Trophoblast cell (in vitro differentiated cells and primary cell): Measurements from ENCODE around the gene CORO6.

Experiments
- DNase-seq, 2 donors: peaks; one replicate each; pipeline ENCODE4 v3.0.0-alpha.2; 2016
- H2AFZ ChIP-seq: 2 replicates; pipeline ENCODE4 v1.6.1; 2013; ENCODE audit warnings: low read length, moderate library complexity, mild to moderate bottlenecking; ENCODE audit not compliant: insufficient read depth, poor library complexity
- H2AK5ac ChIP-seq: 2 replicates; pipeline ENCODE4 v1.6.1; 2013; ENCODE audit warnings: mild to moderate bottlenecking, low read length
- H2BK120ac ChIP-seq: 2 replicates; pipeline ENCODE4 v1.6.1; 2013; ENCODE audit warnings: low read length, mild to moderate bottlenecking, moderate library complexity; ENCODE audit not compliant: insufficient read depth, poor library complexity
- H2BK12ac ChIP-seq: 2 replicates; pipeline ENCODE4 v1.6.1; 2013; ENCODE audit warnings: mild to moderate bottlenecking, low read length, moderate library complexity
- H2BK5ac ChIP-seq: 2 replicates; pipeline ENCODE4 v1.6.1; 2013; ENCODE audit warnings: low read length, low read depth, moderate library complexity, mild to moderate bottlenecking; ENCODE audit not compliant: poor library complexity
- H3K14ac ChIP-seq: 2 replicates; pipeline ENCODE4 v1.6.1; 2013; ENCODE audit warnings: mild to moderate bottlenecking, low read length
- H3K18ac ChIP-seq: 2 replicates; pipeline ENCODE4 v1.6.1; 2013; ENCODE audit warnings: mild to moderate bottlenecking, low read length
- H3K23ac ChIP-seq: 2 replicates; pipeline ENCODE4 v1.6.1; 2013; ENCODE audit warnings: low read length
- H3K27ac ChIP-seq: 2 replicates; pipeline ENCODE4 v1.5.1; 2013; ENCODE audit warnings: low read depth, mild to moderate bottlenecking, inconsistent platforms, low read length, moderate library complexity
- H3K27me3 ChIP-seq: 2 replicates; pipeline ENCODE4 v1.6.1; 2013; ENCODE audit warnings: inconsistent platforms, mild to moderate bottlenecking, low read length, moderate library complexity; ENCODE audit not compliant: insufficient read depth
- H3K36me3 ChIP-seq, 2 experiments: 1 replicate in 1 of 2; 2 replicates in 1 of 2; pipeline ENCODE4 v1.6.1; 2013; ENCODE audit warnings: low read length in 2 of 2, mild to moderate bottlenecking in 2 of 2, moderate library complexity in 1 of 2; ENCODE audit not compliant: insufficient read depth in 2 of 2, control insufficient read depth in 1 of 2
- H3K4ac ChIP-seq: 2 replicates; pipeline ENCODE4 v1.6.1; 2013; ENCODE audit warnings: low read depth, mild to moderate bottlenecking, low read length, moderate library complexity
- H3K4me1 ChIP-seq, 2 experiments: 1 replicate in 1 of 2; 2 replicates in 1 of 2; pipeline ENCODE4 v1.6.1; 2013; ENCODE audit warnings: low read length in 2 of 2, mild to moderate bottlenecking in 2 of 2, moderate library complexity in 1 of 2; ENCODE audit not compliant: insufficient read depth in 2 of 2, control insufficient read depth in 1 of 2
- H3K4me2 ChIP-seq: 2 replicates; pipeline ENCODE4 v1.6.1; 2013; ENCODE audit warnings: inconsistent platforms, mild to moderate bottlenecking, low read length, moderate library complexity
- H3K4me3 ChIP-seq: 2 replicates; pipeline ENCODE4 v1.5.1; 2013; ENCODE audit warnings: mild to moderate bottlenecking, low read depth, low read length, inconsistent platforms
- H3K79me1 ChIP-seq: one replicate; pipeline ENCODE4 v1.6.1; 2013; ENCODE audit warnings: low read length
- H3K79me2 ChIP-seq: 2 replicates; pipeline ENCODE4 v1.6.1; 2013; ENCODE audit warnings: low read length, mild to moderate bottlenecking; ENCODE audit not compliant: control insufficient read depth, insufficient read depth, poor library complexity
- H3K9ac ChIP-seq: 2 replicates; pipeline ENCODE4 v1.6.1; 2013; ENCODE audit warnings: mild to moderate bottlenecking, low read length
- H3K9me3 ChIP-seq: 2 replicates; pipeline ENCODE4 v1.6.1; 2013; ENCODE audit warnings: low read depth, mild to moderate bottlenecking, control low read depth, inconsistent platforms, low read length; ENCODE audit not compliant: insufficient read depth
- H4K12ac ChIP-seq: 2 replicates; pipeline ENCODE4 v1.6.1; 2013; ENCODE audit warnings: low read depth, mild to moderate bottlenecking, low read length, moderate library complexity
- H4K8ac ChIP-seq: 2 replicates; pipeline ENCODE4 v1.6.1; 2013; ENCODE audit warnings: low read depth, mild to moderate bottlenecking, low read length, moderate library complexity
- H4K91ac ChIP-seq: one replicate; pipeline ENCODE4 v1.6.1; 2013; ENCODE audit warnings: low read depth, mild to moderate bottlenecking, low read length, moderate library complexity
- WGBS: extraction: QIAGEN DNeasy Blood & Tissue Kit; methylation state at CpG from one replicate; pipeline ENCODE4 v1.1.7; 2013; ENCODE audit warnings: missing lambda C conversion rate; ENCODE audit not compliant: insufficient read length, insufficient coverage; ENCODE audit errors: extremely low coverage; 5-methylcytosine and 5-hydroxymethylcytosine counted together

The CORO6 gene

GRCh38 chr17:29645515-29646051 lies 22.9 kb upstream of the CORO6 start:
- Histone ChIP-seq H4K91ac (no peak overlapping the region), H3K4me3 (no peak overlapping the region), H3K18ac (no peak overlapping the region), H3K27me3 (no peaks in the 10 kb centered on the region), H2AFZ (no peak overlapping the region), H3K27ac (no peak overlapping the region), H3K79me2 (no peaks in the 10 kb centered on the region), H3K9me3 (no peaks in the 10 kb centered on the region), H3K4me1 (peaks cover 3 to 8% of the 10 kb centered on the region in 2 experiments), H3K23ac (no peak overlapping the region), H3K79me1 (peaks cover 2% of the 10 kb centered on the region), H2BK12ac (no peak overlapping the region), H2BK120ac (no peak overlapping the region), H3K14ac (no peak overlapping the region), H2AK5ac (no peak overlapping the region), H4K8ac (no peak overlapping the region), H2BK5ac (no peak overlapping the region), H3K9ac (no peak overlapping the region), H4K12ac (no peak overlapping the region), H3K4ac (no peak overlapping the region), H3K4me2 (no peak overlapping the region), H3K36me3 (peaks cover 7 to 12% of the 10 kb centered on the region in 2 experiments)
- no CpG with 5 or more reads among the region's 5 CpGs for WGBS
- DNase-seq: peak in 1 of 2 donors; percentile 33

GRCh38 chr17:29643817-29644160 lies 21.1 kb upstream of the CORO6 start:
- no peak overlapping the region for H3K18ac ChIP-seq
- no peaks in the 10 kb centered on the region for H3K79me2 ChIP-seq
- H4K8ac ChIP-seq: no peak overlapping the region
- no peak overlapping the region for H3K4ac ChIP-seq
- H2BK12ac ChIP-seq: no peak overlapping the region
- H3K4me3 ChIP-seq: no peak overlapping the region
- no peaks in the 10 kb centered on the region for H3K9me3 ChIP-seq
- no peak overlapping the region for H3K4me2 ChIP-seq
- H3K36me3 ChIP-seq: peaks cover 4 to 10% of the 10 kb centered on the region in 2 experiments
- no peak overlapping the region for H2BK5ac ChIP-seq
- H3K4me1 ChIP-seq: peaks cover 5 to 8% of the 10 kb centered on the region in 2 experiments
- no peak for DNase-seq
- WGBS: no CpG with 5 or more reads among the region's 1 CpG
- no peak overlapping the region for H3K14ac ChIP-seq
- peak overlapping the region; percentile 27 for H3K27ac ChIP-seq
- no peak overlapping the region for H3K9ac ChIP-seq
- H3K23ac ChIP-seq: no peak overlapping the region
- H4K91ac ChIP-seq: no peak overlapping the region
- no peak overlapping the region for H2AK5ac ChIP-seq
- peaks cover 2% of the 10 kb centered on the region for H3K79me1 ChIP-seq
- H2AFZ ChIP-seq: no peak overlapping the region
- H4K12ac ChIP-seq: no peak overlapping the region
- peak overlapping the region; percentile 63 for H2BK120ac ChIP-seq
- no peaks in the 10 kb centered on the region for H3K27me3 ChIP-seq

GRCh38 chr17:29642171-29642611 lies 19.5 kb upstream of the CORO6 start:
- no peak for DNase-seq
- no peak overlapping the region for H4K8ac ChIP-seq
- no peak overlapping the region for H2BK5ac ChIP-seq
- no peak overlapping the region for H3K4me3 ChIP-seq
- H3K79me2 ChIP-seq: no peaks in the 10 kb centered on the region
- H3K79me1 ChIP-seq: peaks cover 2% of the 10 kb centered on the region
- no peaks in the 10 kb centered on the region for H3K27me3 ChIP-seq
- no peak overlapping the region for H2AK5ac ChIP-seq
- no peak overlapping the region for H3K4me2 ChIP-seq
- H2BK12ac ChIP-seq: peak overlapping the region; percentile 8
- H3K9ac ChIP-seq: no peak overlapping the region
- no peak overlapping the region for H4K91ac ChIP-seq
- H3K36me3 ChIP-seq: peaks cover 0 to 3% of the 10 kb centered on the region in 2 experiments
- no peak overlapping the region for H3K14ac ChIP-seq
- H3K9me3 ChIP-seq: no peaks in the 10 kb centered on the region
- no peak overlapping the region for H3K23ac ChIP-seq
- H3K27ac ChIP-seq: peak overlapping the region; percentile 45
- no peak overlapping the region for H4K12ac ChIP-seq
- H3K4ac ChIP-seq: no peak overlapping the region
- peaks cover 5 to 8% of the 10 kb centered on the region in 2 experiments for H3K4me1 ChIP-seq
- H2AFZ ChIP-seq: no peak overlapping the region
- no CpG with 5 or more reads among the region's 2 CpGs for WGBS
- no peak overlapping the region for H2BK120ac ChIP-seq
- no peak overlapping the region for H3K18ac ChIP-seq

GRCh38 chr17:29640981-29641642 lies 18.4 kb upstream of the CORO6 start:
- Histone ChIP-seq H3K79me1 (peaks cover 2% of the 10 kb centered on the region), H4K12ac (no peak overlapping the region), H3K4me2 (no peak overlapping the region), H3K23ac (no peak overlapping the region), H3K79me2 (no peaks in the 10 kb centered on the region), H2BK12ac (no peak overlapping the region), H3K14ac (no peak overlapping the region), H3K4ac (no peak overlapping the region), H2BK120ac (no peak overlapping the region), H3K36me3 (peaks cover 2 to 7% of the 10 kb centered on the region in 2 experiments), H3K4me3 (no peak overlapping the region), H2AK5ac (no peak overlapping the region), H3K27me3 (no peaks in the 10 kb centered on the region), H2BK5ac (no peak overlapping the region), H4K8ac (no peak overlapping the region), H3K27ac (no peak overlapping the region), H2AFZ (no peak overlapping the region), H3K4me1 (peaks cover 5 to 8% of the 10 kb centered on the region in 2 experiments), H4K91ac (no peak overlapping the region), H3K18ac (no peak overlapping the region), H3K9ac (no peak overlapping the region), H3K9me3 (no peaks in the 10 kb centered on the region)
- no CpG with 5 or more reads among the region's 7 CpGs for WGBS
- peak; percentile 20 to 67 for DNase-seq
